B cell (primary cell): ENCODE results near the gene VN1R5. TPM values are rescaled to one million over a fixed set of nuclear protein-coding genes. Genes with fewer than 3 reads are reported as not detected.

Experiments used
- ATAC-seq: fragments of 200-7000 bp; cut with Tn5 transposase; one replicate; pipeline ENCODE4 v1.10.0; 2021; ENCODE audit warnings: low read depth, mild to moderate bottlenecking, moderate number of reproducible peaks, moderate library complexity
- CTCF ChIA-PET: fragments of 350-600 bp; sonication (Branson Sonifier 250); formaldehyde crosslinking; loops from one replicate; lab custom pipeline; 2021; ENCODE audit warnings: antibody characterized with exemption, inconsistent platforms; lab: Charles Lee
- POLR2A ChIA-PET: fragments of 350-600 bp; sonication (Branson Sonifier 250); formaldehyde crosslinking; loops from one replicate; lab custom pipeline; 2021; ENCODE audit warnings: antibody characterized with exemption; lab: Charles Lee
- DNase-seq: peaks from one replicate; pipeline ENCODE4 v3.0.0; 2013
- H2AFZ ChIP-seq: 2 replicates; pipeline ENCODE4 v1.6.1; 2012; ENCODE audit warnings: mild to moderate bottlenecking, low read depth, low read length; ENCODE audit not compliant: insufficient read depth, poor library complexity, severe bottlenecking
- H3K27ac ChIP-seq, 2 donors: 1 replicate in 1 of 2; 2 replicates in 1 of 2; pipeline ENCODE4 v1.5.1; 2012 to 2013; ENCODE audit warnings: low read length in 2 of 2, mild to moderate bottlenecking in 2 of 2, moderate library complexity in 1 of 2
- H3K27me3 ChIP-seq, 4 experiments: fragments of 200-600 bp in 1 of 4; sonication (generic) in 1 of 4; replicated peaks in 1 of 4; 1 replicate in 2 of 4; 2 replicates in 2 of 4; pipeline versions ENCODE4 v1.6.1 to v1.7.0; 2013 to 2016; ENCODE audit warnings: low read length in 3 of 4, mild to moderate bottlenecking in 2 of 4, mixed read lengths in 1 of 4, moderate library complexity in 1 of 4; ENCODE audit not compliant: insufficient read depth in 4 of 4, control insufficient read depth in 3 of 4; ENCODE audit errors: control extremely low read depth in 1 of 4
- H3K36me3 ChIP-seq, 2 experiments: replicated peaks in 1 of 2; 1 replicate in 1 of 2; 2 replicates in 1 of 2; pipeline versions ENCODE4 v1.6.1 to v1.7.1; 2013; ENCODE audit warnings: low read length in 1 of 2; ENCODE audit not compliant: insufficient read depth in 2 of 2, control insufficient read depth in 1 of 2; ENCODE audit errors: control extremely low read depth in 1 of 2, extremely low read depth in 1 of 2
- H3K4me1 ChIP-seq, 2 donors: fragments of 200-600 bp in 1 of 2; sonication (generic) in 1 of 2; 1 replicate in 1 of 2; 2 replicates in 1 of 2; pipeline versions ENCODE4 v1.5.1 to v1.6.1; 2013 to 2017; ENCODE audit warnings: low read length in 2 of 2; ENCODE audit not compliant: control insufficient read depth in 2 of 2, insufficient read depth in 2 of 2
- H3K4me2 ChIP-seq: replicated peaks from 2 replicates; pipeline ENCODE3; 2012; ENCODE audit warnings: mild to moderate bottlenecking, low read depth, low read length; ENCODE audit not compliant: poor library complexity, severe bottlenecking
- H3K4me3 ChIP-seq, 5 experiments: fragments of 200-600 bp in 1 of 5; sonication (generic) in 1 of 5; 1 replicate in 3 of 5; 2 replicates in 2 of 5; pipeline versions ENCODE4 v1.5.1 to v1.7.0; 2011 to 2016; ENCODE audit warnings: low read length in 4 of 5, mild to moderate bottlenecking in 4 of 5, low read depth in 2 of 5, control low read depth in 1 of 5, moderate library complexity in 1 of 5; ENCODE audit not compliant: insufficient read depth in 1 of 5; ENCODE audit errors: control extremely low read depth in 1 of 5, extremely low read depth in 1 of 5
- H3K79me2 ChIP-seq: fragments of 200-600 bp; sonication (generic); one replicate; pipeline ENCODE4 v1.6.0; 2016; ENCODE audit warnings: low read length; ENCODE audit not compliant: control insufficient read depth, insufficient read depth
- H3K9ac ChIP-seq: fragments of 200-600 bp; sonication (generic); 2 replicates; pipeline ENCODE4 v1.6.1; 2017; ENCODE audit warnings: mild to moderate bottlenecking, low read length, moderate library complexity
- H3K9me3 ChIP-seq, 3 donors: one replicate each; pipeline versions ENCODE4 v1.6.1 to v1.7.1; 2013; ENCODE audit warnings: low read length in 2 of 3; ENCODE audit not compliant: control insufficient read depth in 2 of 3, insufficient read depth in 1 of 3; ENCODE audit errors: control extremely low read depth in 1 of 3
- H4K20me1 ChIP-seq: 2 replicates; pipeline ENCODE4 v1.6.0; 2012; ENCODE audit warnings: mild to moderate bottlenecking, low read length; ENCODE audit not compliant: insufficient read depth, control insufficient read depth, poor library complexity, severe bottlenecking
- H3K27ac Mint-ChIP-seq: one replicate; pipeline ENCODE4 v1.8.0; 2021; ENCODE audit warnings: mixed read lengths
- H3K27me3 Mint-ChIP-seq: one replicate; pipeline ENCODE4 v1.8.0; 2021; ENCODE audit warnings: mixed read lengths
- H3K4me1 Mint-ChIP-seq: one replicate; pipeline ENCODE4 v1.8.0; 2021; ENCODE audit warnings: mixed read lengths
- H3K4me3 Mint-ChIP-seq: one replicate; pipeline ENCODE4 v1.8.0; 2021; ENCODE audit warnings: mixed read lengths
- H3K9me3 Mint-ChIP-seq: one replicate; pipeline ENCODE4 v1.8.0; 2022; ENCODE audit warnings: mixed read lengths; ENCODE audit not compliant: insufficient read depth
- EZH2 ChIP-seq: IDR thresholded peaks from 2 replicates; pipeline ENCODE4 v1.6.1; 2012; ENCODE audit warnings: borderline replicate concordance, low read depth, mild to moderate bottlenecking, moderate library complexity, low read length; ENCODE audit not compliant: insufficient read depth, poor library complexity, severe bottlenecking
- WGBS: methylation state at CpG from one replicate; pipeline ENCODE4 v1.1.5; 2013; ENCODE audit warnings: missing lambda C conversion rate; ENCODE audit not compliant: insufficient coverage; 5-methylcytosine and 5-hydroxymethylcytosine counted together
- intact Hi-C: fragments of 100-400 bp; cut with micrococcal nuclease; formaldehyde crosslinking; loops from one replicate; pipeline ENCODE4 v1.10.0; 2022
- polyA plus RNA-seq: library from polyadenylated mRNA; depleted of rRNA; stranded (reverse); fragments of >200 nt; gene quantifications from 2 replicates; pipeline ENCODE4 v1.2.3, GENCODE V29; 2012
- small RNA-seq: library from RNA; depleted of rRNA; stranded (forward); fragments of <200 nt; gene quantifications from one replicate; pipeline ENCODE3, GENCODE V24; 2012; ENCODE audit warnings: low replicate concordance, low read depth; ENCODE audit not compliant: insufficient read length
- total RNA-seq, 2 donors: library from RNA; stranded (reverse); fragments of 120-200 nt in 1 of 2; gene quantifications; 1 replicate in 1 of 2; 2 replicates in 1 of 2; pipeline versions ENCODE4 v1.2.3 to v1.2.4, GENCODE V29; 2013 to 2022
- TF ChIP-seq, protein P1 (sequence below): fragments of 200-600 bp; IDR thresholded peaks from one replicate; pipeline ENCODE4 v1.8.0; 2022; ENCODE audit warnings: antibody characterized with exemption, mild to moderate bottlenecking

Gene VN1R5
- total and polyA plus RNA-seq, 2 donors (not counting 1 experiment from before 2014, with no cell fraction given), result not detected

GRCh38 chr1:247304031-247304430 is 48.2 kb downstream of the VN1R5 start:
- Histone ChIP-seq H3K79me2 (no peaks in the 10 kb centered on the region), H3K9me3 (no peaks in the 10 kb centered on the region), H3K4me2 (no peak overlapping the region), H3K9ac (no peak overlapping the region), H4K20me1 (no peaks in the 10 kb centered on the region), H3K27ac (no peak overlapping the region), H3K4me3 (no peak overlapping the region), H3K4me1 (no peaks in the 10 kb centered on the region), H3K27me3 (no peaks in the 10 kb centered on the region), H2AFZ (no peak overlapping the region), H3K36me3 (peaks cover 0 to 15% of the 10 kb centered on the region in 2 experiments)
- ChIA-PET CTCF (no interaction called here), POLR2A (no interaction called here)
- Mint-ChIP-seq H3K27me3 (no peaks in the 10 kb centered on the region), H3K4me1 (no peaks in the 10 kb centered on the region), H3K9me3 (no peaks in the 10 kb centered on the region), H3K4me3 (no peak overlapping the region), H3K27ac (no peak overlapping the region)
- TF ChIP-seq, protein P1, sequence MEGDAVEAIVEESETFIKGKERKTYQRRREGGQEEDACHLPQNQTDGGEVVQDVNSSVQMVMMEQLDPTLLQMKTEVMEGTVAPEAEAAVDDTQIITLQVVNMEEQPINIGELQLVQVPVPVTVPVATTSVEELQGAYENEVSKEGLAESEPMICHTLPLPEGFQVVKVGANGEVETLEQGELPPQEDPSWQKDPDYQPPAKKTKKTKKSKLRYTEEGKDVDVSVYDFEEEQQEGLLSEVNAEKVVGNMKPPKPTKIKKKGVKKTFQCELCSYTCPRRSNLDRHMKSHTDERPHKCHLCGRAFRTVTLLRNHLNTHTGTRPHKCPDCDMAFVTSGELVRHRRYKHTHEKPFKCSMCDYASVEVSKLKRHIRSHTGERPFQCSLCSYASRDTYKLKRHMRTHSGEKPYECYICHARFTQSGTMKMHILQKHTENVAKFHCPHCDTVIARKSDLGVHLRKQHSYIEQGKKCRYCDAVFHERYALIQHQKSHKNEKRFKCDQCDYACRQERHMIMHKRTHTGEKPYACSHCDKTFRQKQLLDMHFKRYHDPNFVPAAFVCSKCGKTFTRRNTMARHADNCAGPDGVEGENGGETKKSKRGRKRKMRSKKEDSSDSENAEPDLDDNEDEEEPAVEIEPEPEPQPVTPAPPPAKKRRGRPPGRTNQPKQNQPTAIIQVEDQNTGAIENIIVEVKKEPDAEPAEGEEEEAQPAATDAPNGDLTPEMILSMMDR, result no peak
- TF ChIP-seq EZH2, result no peak
- DNase-seq (no peak), ATAC-seq (no peak)
- intact Hi-C loops, result no loop called here
- no CpG with 5 or more reads among the region's 2 CpGs for WGBS

Small RNAs within 50 kb of the gene (small RNA-seq; reads per million reads assigned to genes)
- not detected for gene RF00019

Other genes with a start within 250 kb of the VN1R5 start
- gene ZNF695, start 248.0 kb upstream of the VN1R5 start, total RNA-seq, result 0.44 and 0.51 TPM in 2 replicates
- 0.23 TPM in 1 of 2 replicates, not detected in the other for gene ZNF695, start 248.0 kb upstream of the VN1R5 start, polyA plus RNA-seq
- gene ZNF670, start 177.3 kb upstream of the VN1R5 start, total RNA-seq, result 4.4 and 4.6 TPM in 2 replicates
- gene ZNF670, start 177.3 kb upstream of the VN1R5 start, polyA plus RNA-seq, result 0.65 and 0.86 TPM in 2 replicates
- gene ZNF669, start 151.7 kb upstream of the VN1R5 start, total RNA-seq, result 20.8 and 21.3 TPM in 2 replicates
- gene ZNF669, start 151.7 kb upstream of the VN1R5 start, polyA plus RNA-seq, result 16.3 and 23.5 TPM in 2 replicates
- gene ZNF124, start 84.1 kb upstream of the VN1R5 start, total RNA-seq, result 23.8 and 24.2 TPM in 2 replicates
- gene ZNF124, start 84.1 kb upstream of the VN1R5 start, polyA plus RNA-seq, result 4.7 and 5.0 TPM in 2 replicates
- 22.6 and 23.1 TPM in 2 replicates for gene ZNF496, start 75.8 kb downstream of the VN1R5 start, total RNA-seq
- gene ZNF496, start 75.8 kb downstream of the VN1R5 start, polyA plus RNA-seq, result 8.5 and 9.9 TPM in 2 replicates
- gene NLRP3, start 160.1 kb downstream of the VN1R5 start, total RNA-seq, result 1.00 and 1.4 TPM in 2 replicates
- gene NLRP3, start 160.1 kb downstream of the VN1R5 start, polyA plus RNA-seq, result 1.7 and 2.9 TPM in 2 replicates
- not detected in 2 replicates for gene OR2B11, start 202.0 kb downstream of the VN1R5 start, total RNA-seq
- not detected in 2 replicates for gene OR2B11, start 202.0 kb downstream of the VN1R5 start, polyA plus RNA-seq